PFSK-1 (cell line): ENCODE measurements around the gene IL12RB1. TPM values are rescaled to one million over a fixed set of nuclear protein-coding genes. Genes with fewer than 3 reads are reported as not detected.

Experiments
- FOXP2 ChIP-seq: optimal IDR thresholded peaks from 2 replicates; pipeline ENCODE3; 2011; ENCODE audit warnings: borderline replicate concordance, control low read depth, inconsistent platforms; ENCODE audit not compliant: insufficient read depth; ENCODE audit errors: extremely low read length, extremely low read depth
- POLR2AphosphoS5 ChIP-seq: IDR thresholded peaks from 2 replicates; pipeline ENCODE4 v1.6.1; 2012; ENCODE audit warnings: low read depth, mild to moderate bottlenecking, control low read depth, low read length, moderate library complexity
- SIN3A ChIP-seq: IDR thresholded peaks from 2 replicates; pipeline ENCODE4 v1.6.1; 2012; ENCODE audit warnings: mild to moderate bottlenecking, low read length, moderate library complexity, borderline replicate concordance; ENCODE audit not compliant: insufficient read depth
- TAF1 ChIP-seq: IDR thresholded peaks from 2 replicates; pipeline ENCODE4 v1.6.1; 2012; ENCODE audit warnings: low read length, control low read depth, borderline replicate concordance; ENCODE audit not compliant: insufficient read depth
- polyA plus RNA-seq: library from polyadenylated mRNA; unstranded; fragments of >200 nt; gene quantifications from one replicate; pipeline ENCODE4 v1.2.1, GENCODE V29; 2012; ENCODE audit warnings: low read depth, missing spikeins; ENCODE audit not compliant: insufficient read length
- TF ChIP-seq, protein P1 (sequence below), 2 experiments: IDR thresholded peaks; 2 replicates each; pipeline versions ENCODE4 v1.6.1 to v1.8.0; 2011 to 2012; ENCODE audit warnings: low read depth in 2 of 2, low read length in 2 of 2, control low read depth in 1 of 2, inconsistent platforms in 1 of 2, mild to moderate bottlenecking in 1 of 2, moderate library complexity in 1 of 2; ENCODE audit not compliant: insufficient read depth in 1 of 2

The IL12RB1 gene
- not detected for polyA plus RNA-seq

GRCh38 chr19:18086590-18087138 lies at the start of gene IL12RB1:
TSS of gene IL12RB1 (minus strand) at chr19:18086934. CDS start at chr19:18086823, 111 bp downstream.
- TF ChIP-seq, protein P1, sequence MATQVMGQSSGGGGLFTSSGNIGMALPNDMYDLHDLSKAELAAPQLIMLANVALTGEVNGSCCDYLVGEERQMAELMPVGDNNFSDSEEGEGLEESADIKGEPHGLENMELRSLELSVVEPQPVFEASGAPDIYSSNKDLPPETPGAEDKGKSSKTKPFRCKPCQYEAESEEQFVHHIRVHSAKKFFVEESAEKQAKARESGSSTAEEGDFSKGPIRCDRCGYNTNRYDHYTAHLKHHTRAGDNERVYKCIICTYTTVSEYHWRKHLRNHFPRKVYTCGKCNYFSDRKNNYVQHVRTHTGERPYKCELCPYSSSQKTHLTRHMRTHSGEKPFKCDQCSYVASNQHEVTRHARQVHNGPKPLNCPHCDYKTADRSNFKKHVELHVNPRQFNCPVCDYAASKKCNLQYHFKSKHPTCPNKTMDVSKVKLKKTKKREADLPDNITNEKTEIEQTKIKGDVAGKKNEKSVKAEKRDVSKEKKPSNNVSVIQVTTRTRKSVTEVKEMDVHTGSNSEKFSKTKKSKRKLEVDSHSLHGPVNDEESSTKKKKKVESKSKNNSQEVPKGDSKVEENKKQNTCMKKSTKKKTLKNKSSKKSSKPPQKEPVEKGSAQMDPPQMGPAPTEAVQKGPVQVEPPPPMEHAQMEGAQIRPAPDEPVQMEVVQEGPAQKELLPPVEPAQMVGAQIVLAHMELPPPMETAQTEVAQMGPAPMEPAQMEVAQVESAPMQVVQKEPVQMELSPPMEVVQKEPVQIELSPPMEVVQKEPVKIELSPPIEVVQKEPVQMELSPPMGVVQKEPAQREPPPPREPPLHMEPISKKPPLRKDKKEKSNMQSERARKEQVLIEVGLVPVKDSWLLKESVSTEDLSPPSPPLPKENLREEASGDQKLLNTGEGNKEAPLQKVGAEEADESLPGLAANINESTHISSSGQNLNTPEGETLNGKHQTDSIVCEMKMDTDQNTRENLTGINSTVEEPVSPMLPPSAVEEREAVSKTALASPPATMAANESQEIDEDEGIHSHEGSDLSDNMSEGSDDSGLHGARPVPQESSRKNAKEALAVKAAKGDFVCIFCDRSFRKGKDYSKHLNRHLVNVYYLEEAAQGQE (IDR thresholded peaks at IDR 0.05; ENCODE audit: insufficient read depth in 1 of 2, low read depth in 2 of 2, low read length in 2 of 2) = no peak
- TF ChIP-seq POLR2AphosphoS5 = no peak
- TF ChIP-seq SIN3A = no peak

DNA sequence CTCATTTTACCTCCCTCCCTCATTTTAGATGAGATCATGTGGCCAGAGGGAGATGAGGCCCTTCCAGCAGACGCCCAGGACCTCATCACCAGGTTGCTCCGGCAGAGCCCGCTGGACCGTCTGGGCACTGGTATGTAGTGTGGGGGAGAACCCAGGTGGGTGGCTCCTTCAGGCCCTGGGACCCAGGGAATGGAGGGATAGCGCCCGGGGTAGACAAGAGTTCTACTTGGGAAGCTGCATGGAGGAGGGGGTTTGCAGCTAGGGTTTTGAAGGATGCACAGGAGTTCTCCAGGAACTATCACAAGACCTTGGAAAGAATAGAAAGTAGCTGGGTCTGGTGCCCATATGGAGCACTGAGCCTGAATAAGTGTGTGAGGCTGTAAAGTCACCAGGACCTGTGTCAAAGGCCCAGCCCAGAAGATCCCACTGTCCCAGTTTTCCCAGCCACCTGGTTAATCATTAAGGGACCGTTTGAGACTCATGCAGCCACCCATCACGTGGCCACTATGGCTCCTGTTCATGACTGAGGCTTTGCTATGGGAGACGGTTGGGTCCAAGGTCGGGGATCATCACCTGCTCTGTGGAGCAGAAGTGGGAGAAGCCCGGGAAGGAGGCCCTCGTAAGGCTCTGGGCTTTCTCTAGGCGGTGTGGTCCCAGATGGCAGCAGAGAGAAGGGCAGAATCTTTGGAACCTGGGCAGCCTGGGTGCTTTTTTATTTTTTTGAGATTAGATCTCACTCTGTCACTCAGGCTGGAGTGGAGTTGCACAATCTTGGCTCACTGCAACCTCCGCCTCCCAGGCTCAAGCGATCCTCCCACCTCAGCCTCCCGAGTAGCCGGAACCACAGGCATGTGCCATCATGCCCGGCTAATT lies 49.2 kb upstream of the IL12RB1 start:
- TF ChIP-seq, protein P1 (IDR thresholded peaks at IDR 0.05; ENCODE audit: insufficient read depth in 1 of 2, low read depth in 2 of 2, low read length in 2 of 2) = no peak
- TF ChIP-seq POLR2AphosphoS5 = no peak

DNA sequence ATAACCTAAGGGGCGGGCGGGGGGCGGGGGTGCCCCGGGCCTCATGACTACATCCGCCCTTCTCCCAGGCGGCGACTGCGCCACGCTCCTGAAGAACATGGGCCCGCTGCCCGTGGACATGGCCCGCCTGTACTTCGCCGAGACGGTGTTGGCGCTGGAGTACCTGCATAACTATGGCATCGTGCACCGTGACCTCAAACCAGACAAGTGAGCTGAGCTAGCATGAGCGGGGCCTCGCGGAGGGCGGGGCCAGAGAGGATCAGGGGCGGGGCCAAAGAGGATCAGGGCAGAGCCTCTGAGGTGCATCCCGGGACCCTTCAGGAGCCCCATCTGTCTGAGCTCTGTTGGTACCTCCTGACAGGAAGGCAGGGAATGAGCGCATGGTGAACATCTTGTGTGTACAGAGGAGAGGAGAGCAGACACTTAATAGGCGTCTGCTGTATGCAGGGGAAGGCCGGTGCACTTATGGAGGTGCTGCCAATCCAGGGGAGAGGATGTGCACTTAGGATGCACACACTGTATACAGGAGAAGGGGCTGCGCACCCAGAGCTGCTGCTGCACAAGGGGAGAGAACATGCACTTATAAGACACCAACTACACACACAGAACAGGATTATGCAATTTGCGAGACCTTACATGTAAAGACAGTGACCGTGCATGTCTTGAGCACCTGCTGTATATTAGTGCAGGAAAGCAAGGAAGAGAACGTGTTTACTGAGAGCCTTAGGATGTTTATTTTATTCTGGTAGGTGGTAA lies 45.3 kb upstream of the IL12RB1 start:
- TF ChIP-seq SIN3A (no peak), FOXP2 (no peak), TAF1 (no peak), POLR2AphosphoS5 (no peak)
- TF ChIP-seq, protein P1 (IDR thresholded peaks at IDR 0.05; ENCODE audit: insufficient read depth in 1 of 2, low read depth in 2 of 2, low read length in 2 of 2) = no peak

DNA sequence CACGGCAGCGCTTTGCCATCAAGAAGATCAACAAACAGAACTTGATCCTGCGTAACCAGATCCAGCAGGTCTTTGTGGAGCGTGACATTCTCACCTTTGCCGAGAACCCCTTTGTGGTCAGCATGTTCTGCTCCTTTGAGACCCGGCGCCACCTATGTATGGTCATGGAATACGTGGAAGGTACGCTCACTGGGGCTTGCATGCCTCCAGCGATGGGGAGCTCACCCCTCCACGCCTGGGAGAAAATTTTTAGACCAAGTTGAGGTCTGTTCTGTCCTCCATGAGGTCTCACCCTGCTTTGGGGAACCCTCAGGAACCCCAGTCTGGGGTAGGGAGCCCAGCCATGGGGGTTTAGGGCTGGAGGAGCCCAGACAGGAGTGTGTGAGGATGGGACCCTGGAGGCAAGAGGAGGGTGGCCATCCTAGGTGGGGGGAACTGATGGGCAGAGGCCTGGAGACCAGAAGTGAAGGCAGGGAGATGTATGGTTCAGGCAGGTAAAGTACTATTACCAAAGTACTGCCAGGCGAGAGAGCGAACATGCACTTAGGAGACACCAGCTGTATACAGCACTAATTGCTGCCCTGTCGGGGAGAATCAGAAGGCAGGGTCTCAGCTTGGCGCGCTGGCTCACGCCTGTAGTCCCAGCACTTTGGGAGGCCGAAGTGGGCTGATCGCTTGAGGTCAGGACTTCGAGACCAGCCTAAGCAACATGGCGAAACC lies 43.9 kb upstream of the IL12RB1 start:
- TF ChIP-seq TAF1 (no peak), SIN3A (no peak), FOXP2 (no peak), POLR2AphosphoS5 (no peak)
- TF ChIP-seq, protein P1 (IDR thresholded peaks at IDR 0.05; ENCODE audit: insufficient read depth in 1 of 2, low read depth in 2 of 2, low read length in 2 of 2) = no peak
